Islet of Langerhans (tissue), 1 donor: ENCODE measurements around the gene STXBP6.

Experiments
- FAIRE-seq: peaks from one replicate; lab custom pipeline; 2011; peaks lifted over from hg19 to GRCh38; lab: Jason Lieb, UNC

STXBP6 gene

DNA sequence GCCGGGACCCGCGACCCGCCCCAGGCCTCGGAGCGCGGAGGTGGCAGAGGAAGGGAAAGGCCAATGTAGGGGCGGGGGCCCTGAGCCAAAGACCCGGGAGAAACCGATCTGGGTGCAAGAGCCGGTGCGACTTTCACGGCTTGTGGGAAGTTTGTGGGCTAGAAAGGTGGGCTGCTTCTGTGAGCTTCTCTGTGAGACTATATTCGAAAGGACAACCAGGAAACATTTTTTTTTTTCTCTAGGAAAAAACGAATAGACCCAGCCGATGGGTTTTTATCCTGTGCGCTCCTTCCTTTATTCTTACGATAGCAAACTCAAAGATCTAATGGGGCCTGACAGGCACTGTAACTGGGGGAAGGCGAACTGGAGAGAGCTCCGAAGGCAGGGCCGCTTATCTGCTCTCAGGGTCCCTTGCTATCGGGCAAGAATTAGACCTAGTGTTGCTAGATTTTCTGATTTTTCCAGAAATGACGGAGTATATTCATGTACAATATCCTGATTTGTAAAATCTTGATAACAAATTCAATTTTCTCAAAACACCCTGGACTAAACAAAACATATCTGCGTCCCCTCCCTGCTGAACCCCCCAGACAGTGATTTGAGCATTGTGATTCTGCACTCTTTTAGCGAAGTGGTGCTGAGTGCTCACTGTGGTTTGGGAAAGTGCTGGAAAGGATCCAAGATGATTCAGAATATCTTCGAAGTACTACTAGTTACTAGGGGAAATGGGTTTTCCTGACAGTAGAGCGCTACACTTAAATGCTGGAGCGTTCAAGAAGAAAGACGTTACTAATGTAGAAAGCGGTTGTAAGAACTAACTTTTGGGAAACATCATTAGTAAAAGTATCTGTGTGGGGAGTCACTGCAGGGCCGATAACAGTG is 563 bp upstream of the STXBP6 start:
- FAIRE-seq: peak; percentile 94

DNA sequence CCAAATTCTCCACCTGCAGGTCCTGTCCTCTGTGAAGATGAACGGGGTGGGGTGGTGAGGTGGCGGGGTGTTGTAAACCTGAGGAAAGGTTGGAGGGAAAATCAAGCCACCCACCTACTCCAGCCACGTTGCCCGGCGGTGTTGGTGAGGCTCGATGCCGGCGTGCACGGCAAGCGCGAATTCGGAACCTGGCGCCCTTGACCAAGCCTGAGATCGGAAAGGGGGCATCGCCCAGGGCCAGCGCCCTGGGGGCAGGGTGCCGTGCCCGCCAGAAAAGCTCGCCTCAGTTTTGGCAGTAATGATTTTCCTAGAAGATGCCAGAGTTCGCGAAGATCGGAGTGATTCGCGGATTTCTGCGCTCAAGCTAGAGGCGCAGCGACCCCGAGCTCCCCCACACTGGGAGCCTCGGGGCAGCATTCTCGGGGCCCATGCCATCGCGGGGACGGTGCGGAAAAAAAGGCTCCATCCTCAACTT is 817 bp downstream of the STXBP6 start:
- FAIRE-seq: no peak

DNA sequence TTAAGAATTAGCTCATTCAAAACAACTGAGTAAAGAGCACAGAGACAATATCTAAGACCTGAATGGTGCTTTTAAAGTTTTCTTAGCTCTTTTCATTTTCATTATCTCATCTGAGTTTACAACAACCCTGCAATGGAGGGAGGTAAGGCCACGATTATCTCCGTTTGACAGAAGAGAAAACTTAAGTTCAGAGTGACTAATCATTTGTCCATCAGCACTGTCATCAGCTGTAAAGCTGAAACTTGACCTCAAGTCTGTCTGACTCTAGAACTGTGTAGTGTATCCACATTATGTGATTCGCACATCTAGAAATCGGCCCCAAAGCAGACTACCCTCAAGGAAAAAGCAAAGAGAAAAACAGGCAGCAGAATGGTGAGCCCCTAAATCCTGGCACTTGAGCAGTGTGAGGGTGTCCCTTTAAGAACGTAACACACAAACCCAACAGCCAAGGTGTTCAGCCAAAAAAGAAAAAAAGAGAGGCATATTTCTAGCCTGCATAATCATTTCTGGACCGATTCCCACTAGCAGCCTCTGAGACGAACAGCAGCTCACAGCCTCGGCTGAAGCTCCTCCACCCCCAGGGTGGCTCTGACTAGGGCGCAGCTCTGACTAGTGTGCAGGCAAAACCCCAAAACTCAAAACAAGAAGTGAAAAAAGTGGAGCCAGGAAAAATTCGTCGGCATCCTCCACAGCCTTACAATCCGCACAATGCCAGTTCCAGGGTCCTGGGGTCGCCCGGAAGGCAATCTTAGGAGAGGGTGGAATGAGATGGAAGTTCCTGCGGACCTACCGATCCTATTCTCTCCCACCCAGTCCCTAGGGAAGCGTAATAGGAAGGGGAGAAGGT is 1.6 kb downstream of the STXBP6 start:
- no peak for FAIRE-seq

DNA sequence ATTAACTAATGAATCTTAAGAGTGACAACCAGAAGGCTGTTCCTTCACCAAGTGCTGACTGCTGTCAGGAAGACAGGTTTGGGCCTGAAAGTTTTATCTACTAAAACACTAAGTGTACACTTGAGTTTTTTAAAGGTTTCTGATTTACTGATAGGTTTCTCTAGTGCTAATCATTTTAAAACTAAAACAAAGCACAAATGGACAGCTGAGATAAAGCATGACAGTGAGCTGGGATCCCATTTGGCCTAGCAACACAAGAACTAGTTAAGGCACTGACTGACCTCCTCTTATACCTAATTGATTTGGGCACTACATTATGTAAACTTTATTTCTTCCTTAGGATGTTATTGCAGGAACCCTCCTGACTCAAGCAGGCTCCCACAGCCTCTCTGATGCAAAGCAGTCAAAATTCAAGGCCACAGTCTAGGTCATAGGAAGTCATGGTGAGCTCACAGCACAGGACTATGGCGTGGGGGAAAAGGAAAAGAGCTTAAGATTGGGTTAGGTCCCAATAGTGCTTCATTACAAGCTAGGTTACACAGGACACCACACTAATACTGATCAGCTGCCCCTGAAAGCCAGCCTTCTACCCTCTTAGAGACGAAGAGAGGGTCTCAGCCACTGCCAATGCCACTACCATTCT is 3.5 kb downstream of the STXBP6 start:
- FAIRE-seq: no peak

DNA sequence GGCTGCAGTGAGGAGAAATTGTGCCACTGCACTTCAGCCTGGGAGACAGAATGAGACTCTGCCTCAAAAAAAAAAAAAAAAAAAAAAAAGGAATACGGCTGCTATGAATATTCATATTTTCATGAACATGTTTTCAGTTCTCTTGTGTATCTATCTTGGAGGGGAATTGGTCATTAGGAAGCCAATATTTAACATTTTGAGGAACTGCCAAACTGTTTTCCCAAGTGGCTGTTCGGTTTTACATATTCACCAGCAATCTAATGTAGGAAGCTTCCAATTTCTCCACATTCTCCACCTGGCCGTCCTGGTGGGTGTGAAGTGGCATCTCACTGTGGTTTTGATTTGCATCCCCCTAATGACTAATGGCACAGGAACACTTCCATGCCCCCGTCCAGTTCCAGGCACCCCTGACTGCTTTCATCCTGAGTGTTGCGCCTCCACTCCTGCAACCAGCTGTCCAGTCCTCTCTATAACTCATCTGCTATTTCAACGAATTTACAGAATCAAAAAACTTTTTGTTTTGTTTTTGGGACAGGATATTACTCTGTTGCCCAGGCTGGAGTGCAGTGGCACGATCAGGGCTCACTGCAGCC is 5.7 kb downstream of the STXBP6 start:
- FAIRE-seq: no peak

DNA sequence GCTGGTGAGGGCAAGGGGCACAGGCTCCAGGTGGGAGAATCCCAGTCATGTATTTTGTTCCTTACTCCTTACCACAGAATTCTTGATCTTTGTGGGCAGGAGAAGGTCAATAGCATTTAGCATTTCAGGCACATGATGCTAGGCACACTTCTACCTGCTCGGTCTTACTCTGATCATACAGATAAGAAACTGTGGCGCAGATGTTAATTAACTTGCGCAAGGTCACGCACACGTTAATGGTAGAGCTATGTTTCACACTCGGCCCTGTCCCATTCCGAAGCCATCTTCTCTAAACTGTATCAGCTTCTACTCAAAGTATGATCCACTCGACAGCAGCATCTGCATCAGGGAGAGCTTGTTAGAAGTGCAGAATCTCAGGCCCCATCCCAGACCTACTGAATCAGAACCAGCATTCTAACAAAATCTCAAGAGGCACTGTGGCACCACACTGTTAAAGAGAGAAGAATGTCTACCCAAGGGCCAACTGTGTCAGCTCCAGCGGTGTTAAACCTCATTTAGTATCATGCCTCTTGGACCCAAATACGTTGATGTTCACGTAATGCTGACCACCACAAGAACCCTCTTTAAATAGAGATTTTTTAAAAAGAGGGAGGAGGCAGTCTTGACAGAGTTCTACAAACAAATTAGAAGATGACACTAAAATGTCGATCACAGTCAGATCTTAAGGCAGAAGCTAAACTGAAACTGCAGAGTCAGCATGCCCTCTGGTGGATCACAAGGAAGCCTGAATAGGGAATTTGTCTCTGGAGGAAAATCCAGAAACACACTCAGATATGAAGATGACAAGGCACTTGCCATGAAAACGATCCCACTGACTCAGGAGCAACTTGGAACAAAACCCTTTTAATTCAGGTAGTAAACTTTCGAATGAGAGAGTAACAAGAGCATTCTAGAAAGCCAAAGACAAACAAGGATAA is 7.3 kb downstream of the STXBP6 start:
- FAIRE-seq: peak; percentile 74

DNA sequence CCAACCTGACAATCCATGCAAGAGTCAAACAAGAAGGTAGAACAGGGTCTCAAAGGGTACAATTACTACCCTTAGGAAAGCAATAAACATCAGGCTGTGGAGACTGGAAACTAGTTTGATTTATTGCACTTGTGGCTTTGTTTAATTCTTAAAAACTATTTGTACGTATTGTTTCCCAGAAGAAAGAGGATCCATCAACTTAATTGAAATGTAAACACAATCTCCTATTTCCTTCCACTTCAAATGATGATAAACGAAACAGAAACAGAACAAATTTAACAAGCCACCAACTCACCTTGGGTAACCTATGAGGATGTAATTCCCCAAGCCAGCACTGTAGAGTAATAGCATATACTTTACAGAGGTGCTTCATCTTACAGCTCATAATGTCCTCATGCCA is 8.0 kb downstream of the STXBP6 start:
- FAIRE-seq: no peak

DNA sequence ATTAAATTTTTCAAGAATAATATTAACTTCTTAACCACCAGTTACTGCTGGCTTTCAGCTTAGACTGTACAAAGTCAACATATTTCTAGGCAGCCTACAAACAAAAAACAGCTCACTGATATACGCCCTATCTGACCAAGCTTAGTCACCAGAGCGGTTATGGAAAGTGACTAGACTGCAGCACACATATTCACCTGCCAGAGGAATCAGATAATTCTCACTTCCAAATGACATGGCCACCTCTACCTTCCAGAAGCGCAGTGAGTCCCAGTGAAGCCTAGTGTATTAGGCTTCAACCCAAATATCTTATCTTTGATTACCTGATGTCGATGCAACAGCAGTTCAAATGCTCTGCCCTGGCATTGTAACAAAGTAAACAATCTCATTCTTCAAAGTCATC is 8.5 kb downstream of the STXBP6 start:
- no peak for FAIRE-seq

DNA sequence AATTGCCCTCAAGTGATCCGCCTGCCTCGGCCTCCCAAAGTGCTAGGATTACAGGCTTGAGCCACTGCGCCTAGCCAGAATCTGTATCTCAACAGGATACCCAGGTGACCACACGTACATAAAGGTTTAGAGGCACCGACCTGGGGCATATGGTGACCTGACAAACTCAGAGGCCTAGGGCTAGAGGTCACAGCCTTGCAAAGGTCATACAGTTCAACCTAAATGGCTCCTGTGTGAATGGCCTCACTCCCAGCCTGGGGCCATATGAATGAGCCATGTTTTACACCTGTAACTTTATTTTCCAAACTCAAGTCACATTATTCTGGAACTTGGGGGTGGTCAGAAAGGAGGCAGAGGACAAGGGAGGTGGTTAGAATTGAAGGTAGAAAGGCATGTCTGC is 10.0 kb downstream of the STXBP6 start:
- no peak for FAIRE-seq

DNA sequence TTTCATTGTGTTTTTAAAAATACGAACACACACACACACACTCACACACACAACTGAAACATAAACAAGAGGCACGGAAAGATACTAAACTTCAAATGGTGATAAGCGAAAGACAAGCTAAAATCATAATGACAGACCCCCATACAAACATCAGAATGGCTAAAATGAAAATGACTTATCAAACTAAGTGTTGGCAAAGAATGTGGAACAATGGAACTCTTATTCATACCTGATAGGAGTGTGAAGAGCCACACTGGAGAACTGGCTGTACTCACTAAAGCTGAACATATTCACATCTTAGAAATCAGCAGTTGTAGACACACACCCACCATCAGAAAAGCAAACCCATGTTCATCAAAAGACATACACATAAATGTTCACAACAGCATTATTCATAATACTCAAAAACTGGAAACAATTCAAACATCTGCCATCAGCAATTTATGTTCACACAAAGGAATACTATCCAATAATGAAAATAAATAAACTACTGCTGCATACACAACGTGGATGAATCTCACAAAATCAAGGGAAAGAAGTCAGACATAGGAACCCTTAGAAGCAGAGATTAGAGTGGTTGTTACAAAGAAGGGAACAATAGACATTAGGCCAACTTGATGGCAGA is 11.8 kb downstream of the STXBP6 start:
- FAIRE-seq: no peak

DNA sequence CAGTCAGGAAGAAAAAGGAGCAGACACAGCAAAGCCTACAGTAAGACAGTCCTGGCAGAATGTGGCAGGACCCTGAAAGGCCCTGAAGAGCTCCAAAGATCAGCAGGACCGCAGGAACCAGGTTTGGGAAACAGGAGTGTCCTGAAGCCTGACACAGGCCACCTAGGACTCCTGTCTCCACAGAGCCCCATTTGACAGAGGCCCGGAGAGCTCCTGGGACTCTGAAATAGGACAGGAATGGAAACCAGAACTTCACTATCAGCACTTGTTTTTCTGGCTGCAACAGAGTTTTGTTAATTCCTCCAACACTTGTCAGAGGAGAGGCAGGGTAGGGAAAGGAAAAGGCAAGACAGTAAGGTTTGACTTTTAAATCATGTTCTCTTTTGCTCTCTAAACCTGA is 12.9 kb downstream of the STXBP6 start:
- no peak for FAIRE-seq

DNA sequence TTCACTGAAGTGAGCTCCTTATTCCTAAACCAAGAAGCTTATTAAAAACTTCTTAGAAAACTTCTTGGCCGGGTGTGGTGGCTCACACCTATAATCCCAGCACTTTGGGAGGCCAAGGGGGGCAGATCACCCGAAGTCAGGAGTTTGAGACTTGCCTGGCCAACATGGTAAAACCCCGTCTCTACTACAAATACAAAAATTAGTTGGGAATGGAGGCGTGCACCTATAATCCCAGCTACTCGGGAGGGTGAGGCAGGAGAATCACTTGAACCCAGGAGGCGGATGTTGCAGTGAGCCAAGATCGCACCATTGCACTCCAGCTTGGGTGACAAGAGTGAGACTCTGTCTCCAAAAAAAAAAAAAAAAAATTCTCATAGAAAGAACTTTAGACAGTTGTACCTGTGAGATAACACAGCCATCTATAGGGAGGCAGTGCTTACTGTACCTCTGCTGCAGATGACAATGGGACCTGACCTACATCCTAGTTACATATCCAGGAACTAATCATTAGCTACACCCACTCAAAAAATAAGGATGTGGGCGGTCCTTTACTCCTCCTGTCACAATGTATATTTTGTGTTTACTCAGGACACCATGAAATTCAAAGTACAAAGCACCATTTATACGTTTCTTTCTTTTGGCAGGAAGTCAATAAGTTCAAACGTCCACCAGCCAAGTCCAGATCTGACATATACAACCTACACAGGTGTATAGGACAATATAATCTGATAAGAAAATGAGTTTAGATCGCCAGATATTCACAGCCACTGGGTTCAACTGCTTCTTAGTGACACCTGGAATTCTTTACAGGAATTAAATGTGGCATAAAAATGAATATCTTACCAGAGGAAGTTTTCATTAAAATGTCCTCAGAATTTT is 14.9 kb downstream of the STXBP6 start:
- no peak for FAIRE-seq

DNA sequence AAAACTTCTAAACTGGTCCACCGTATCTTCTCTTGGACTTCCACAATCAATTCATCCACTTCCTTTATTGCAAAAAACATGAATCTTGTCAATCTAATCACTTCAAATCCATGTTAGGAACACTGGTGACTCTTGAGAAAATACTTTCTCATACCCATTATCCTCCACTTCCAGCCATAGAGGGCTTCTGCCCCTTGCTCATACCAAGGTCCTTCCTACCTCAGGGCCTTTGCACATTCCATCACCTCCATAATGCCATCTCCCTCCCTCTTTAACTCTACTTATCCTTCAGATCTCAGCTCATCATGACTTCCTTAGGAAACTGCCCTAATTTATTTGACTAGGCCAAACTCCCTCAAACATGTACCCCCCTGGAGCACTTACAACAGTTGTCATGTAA is 16.6 kb downstream of the STXBP6 start:
- no peak for FAIRE-seq

DNA sequence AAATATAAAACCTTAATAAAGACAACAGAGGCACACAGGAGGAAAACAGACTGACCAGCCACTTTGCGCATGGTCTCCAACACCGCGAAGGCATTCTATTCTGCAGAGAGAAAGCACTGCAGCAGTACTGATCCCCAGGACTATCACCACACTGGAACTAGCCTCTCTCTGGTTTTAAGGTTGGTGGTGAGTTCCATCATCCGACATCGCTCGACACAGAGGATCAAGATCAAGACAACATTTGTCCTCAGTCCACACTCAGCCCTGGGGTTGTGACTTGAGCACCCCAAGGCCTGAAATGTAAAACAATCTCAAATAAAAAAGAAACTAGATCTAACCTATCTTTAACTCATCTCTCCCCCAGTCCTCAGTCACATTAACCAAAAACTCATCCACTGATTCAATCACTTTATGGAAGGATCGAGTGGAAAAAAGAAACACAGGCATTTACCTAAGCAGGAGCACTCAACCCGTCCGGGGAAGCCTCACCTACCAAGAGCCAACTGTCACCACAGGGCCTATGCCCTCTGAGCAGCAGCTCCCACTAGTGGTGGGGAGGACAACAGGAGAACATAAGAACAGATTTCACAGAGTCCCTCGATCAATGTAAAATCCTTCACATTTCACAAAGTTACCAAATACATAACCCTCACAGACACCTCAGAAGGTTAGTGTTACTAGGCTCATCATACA is 17.7 kb downstream of the STXBP6 start:
- no peak for FAIRE-seq

DNA sequence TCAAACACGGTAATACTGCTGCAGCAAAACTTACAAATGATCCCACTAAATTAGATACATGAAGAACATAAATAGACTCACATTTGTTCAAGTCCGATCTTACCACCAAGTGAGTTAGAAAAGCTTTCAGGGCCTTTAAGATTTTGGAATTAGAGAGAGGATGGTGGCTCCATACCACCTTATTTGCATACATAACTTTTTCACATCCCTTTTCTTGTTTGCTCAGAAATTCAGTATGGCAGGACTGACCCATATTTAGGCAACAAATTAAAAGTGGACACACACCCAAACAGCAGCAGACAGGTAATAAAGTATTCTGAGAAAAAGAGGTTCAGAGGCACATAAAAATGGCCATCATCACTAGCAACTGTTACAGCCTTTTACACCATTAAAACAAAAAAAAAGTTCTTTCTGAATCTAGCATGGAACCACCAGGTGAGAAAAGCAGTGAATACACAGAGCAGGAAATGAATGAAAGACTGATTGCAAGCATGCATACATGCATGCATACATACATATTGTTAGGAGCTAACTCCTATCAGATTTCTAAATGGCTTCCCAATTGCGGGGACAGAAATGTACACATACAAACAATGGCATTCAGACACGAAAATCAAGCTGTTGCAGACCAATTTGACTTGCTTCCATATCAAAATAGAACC is 23.3 kb downstream of the STXBP6 start:
- FAIRE-seq: no peak

DNA sequence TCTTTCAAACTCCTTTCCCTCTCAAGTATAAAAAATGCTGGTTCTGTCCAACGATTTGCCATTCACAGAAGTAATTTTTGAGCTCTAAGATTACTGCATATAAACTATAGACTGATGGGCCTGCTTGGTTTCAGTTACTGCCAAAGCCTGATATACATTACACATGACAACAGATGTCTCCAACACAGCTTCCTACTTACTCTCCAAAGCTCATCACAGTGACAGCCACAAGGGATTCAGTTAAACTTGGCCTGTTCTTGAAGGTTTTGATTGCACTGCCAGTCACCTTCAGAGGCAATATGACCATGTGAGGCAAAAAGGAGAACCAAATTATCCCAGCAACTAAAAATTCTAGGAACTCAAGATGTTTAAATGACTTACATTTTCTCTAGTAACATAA is 30.1 kb downstream of the STXBP6 start:
- FAIRE-seq: no peak

DNA sequence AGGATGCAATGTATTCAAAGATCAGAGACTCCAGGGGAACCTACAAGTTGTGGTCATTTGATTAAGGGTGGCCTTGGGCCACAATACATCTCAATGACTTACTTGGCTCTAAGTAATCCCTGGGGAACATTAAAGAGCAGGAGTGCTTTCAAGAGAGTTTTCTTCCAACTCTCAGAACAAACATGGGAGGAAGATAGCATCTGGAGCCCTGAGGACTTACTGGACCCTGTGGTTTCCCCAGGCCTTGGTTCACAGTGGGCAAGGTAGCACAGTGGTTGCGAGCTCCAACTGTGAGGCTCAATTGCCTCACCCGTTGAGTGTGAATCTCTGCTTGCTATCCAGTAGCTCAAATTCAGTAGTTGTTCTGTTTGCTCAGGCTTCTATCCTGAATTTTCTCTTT is 32.4 kb downstream of the STXBP6 start:
- no peak for FAIRE-seq

DNA sequence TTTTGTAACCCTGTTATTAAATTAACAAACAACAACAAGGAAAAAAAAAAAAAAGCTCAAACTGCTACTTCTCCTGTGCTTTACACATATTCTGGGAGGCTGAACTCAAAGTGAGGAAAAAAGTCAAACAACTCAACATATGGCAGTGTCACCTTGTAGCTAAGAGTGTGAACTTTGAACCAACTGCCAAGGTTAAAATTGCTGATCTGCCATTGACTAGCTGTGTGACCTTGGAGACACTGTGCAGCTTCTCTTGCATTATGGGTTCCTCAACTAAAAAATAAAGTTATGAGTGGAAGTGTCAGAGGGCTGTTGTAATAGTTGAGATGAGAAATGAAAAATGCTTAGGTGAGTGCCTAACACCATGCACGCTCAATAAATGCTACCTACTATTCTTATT is 34.2 kb downstream of the STXBP6 start:
- no peak for FAIRE-seq

DNA sequence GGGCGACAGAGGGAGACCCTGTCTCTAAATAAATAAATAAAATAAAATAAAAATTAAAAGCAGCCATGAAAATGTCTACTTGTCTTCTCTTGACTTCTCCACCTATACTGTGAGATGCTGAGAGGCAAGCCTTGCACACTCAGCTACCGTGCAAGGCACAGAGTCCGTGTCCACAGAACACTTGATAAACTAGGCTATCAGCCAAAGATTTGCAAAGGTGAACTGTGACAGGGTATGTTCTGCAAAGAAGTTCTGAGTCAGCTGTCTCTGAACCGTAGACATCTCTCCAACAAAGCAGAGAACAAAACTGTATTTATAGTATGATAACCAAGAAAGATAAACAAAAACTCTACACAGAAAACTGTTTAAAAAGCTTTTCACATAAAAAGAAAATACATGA is 35.5 kb downstream of the STXBP6 start:
- FAIRE-seq: peak; percentile 84
